Naive B cell (primary cell): ENCODE measurements around the gene TMC3. TPM values are rescaled to one million over a fixed set of nuclear protein-coding genes. Genes with fewer than 3 reads are reported as not detected.
"Not testable (repeated sequence)": the region's sequence is repeated elsewhere in the genome, so short reads cannot be mapped to it uniquely, and the experiment has no call there.

Experiments
- ATAC-seq, 2 donors: fragments of 150-1000 bp; cut with Tn5 transposase; 2 replicates each; pipeline ENCODE4 v1.10.0; 2021; ENCODE audit warnings: low read depth in 2 of 2, mild to moderate bottlenecking in 2 of 2, moderate library complexity in 2 of 2
- DNase-seq: peaks from one replicate; pipeline ENCODE4 v3.0.0; 2022
- H3K27ac Mint-ChIP-seq, 6 donors: one replicate each; pipeline ENCODE4 v1.8.0; 2020 to 2022; ENCODE audit warnings: mild to moderate bottlenecking in 6 of 6, mixed read lengths in 6 of 6, moderate library complexity in 5 of 6, inconsistent platforms in 2 of 6
- H3K27me3 Mint-ChIP-seq, 3 donors: one replicate each; pipeline ENCODE4 v1.8.0; 2021 to 2022; ENCODE audit warnings: mixed read lengths in 3 of 3, mild to moderate bottlenecking in 1 of 3
- H3K36me3 Mint-ChIP-seq, 2 donors: one replicate each; pipeline ENCODE4 v1.8.0; 2020 to 2022; ENCODE audit warnings: mixed read lengths in 2 of 2, inconsistent platforms in 1 of 2, mild to moderate bottlenecking in 1 of 2
- H3K4me1 Mint-ChIP-seq, 3 donors: one replicate each; pipeline ENCODE4 v1.8.0; 2020 to 2022; ENCODE audit warnings: mixed read lengths in 3 of 3, inconsistent platforms in 1 of 3, mild to moderate bottlenecking in 1 of 3, moderate library complexity in 1 of 3
- H3K4me3 Mint-ChIP-seq, 8 donors: one replicate each; pipeline ENCODE4 v1.8.0; 2020 to 2022; ENCODE audit warnings: mild to moderate bottlenecking in 8 of 8, mixed read lengths in 8 of 8, moderate library complexity in 8 of 8, inconsistent platforms in 2 of 8
- H3K9me3 Mint-ChIP-seq, 7 donors: one replicate each; pipeline ENCODE4 v1.8.0; 2020 to 2022; ENCODE audit warnings: mixed read lengths in 7 of 7, mild to moderate bottlenecking in 5 of 7, inconsistent platforms in 2 of 7, moderate library complexity in 1 of 7
- polyA plus RNA-seq, 6 donors: library from polyadenylated mRNA; unstranded; fragments of 300-500 nt; fragmentation: Illumina TruSeq; gene quantifications; one replicate each; pipeline ENCODE4 v1.2.3, GENCODE V29; 2021; ENCODE audit warnings: low read depth in 6 of 6

TMC3 gene
- polyA plus RNA-seq, 6 donors from 2014 or later = not detected

DNA sequence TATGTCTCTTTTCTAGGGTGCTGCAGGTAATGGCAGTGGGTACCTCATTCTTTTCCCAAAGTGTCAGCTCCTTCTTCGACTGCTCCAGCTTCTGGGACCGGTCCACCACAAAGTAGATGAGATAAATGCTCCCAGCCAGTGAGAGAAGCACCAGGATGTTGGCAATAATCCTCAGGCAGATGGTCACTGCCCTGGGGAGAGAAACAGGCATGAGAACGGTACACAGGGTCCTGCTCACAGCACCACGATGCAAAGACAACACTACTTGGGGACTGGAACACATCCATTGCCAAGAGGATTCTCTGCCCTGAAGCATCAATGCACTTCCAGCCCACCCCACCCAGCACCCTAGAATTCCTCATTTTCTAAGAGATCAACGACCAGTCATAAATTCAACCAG is 22.4 kb downstream of the TMC3 start:
- Mint-ChIP-seq H3K9me3 (no peaks in the 10 kb centered on the region), H3K4me1 (no peaks in the 10 kb centered on the region), H3K36me3 (no peaks in the 10 kb centered on the region), H3K27ac (peak overlapping the region in 1 of 6 donors; percentile 37), H3K4me3 (no peak overlapping the region), H3K27me3 (peaks cover 0 to 8% (median 0%) of the 10 kb centered on the region in 3 donors)
- ATAC-seq (no peak), DNase-seq (no peak)

DNA sequence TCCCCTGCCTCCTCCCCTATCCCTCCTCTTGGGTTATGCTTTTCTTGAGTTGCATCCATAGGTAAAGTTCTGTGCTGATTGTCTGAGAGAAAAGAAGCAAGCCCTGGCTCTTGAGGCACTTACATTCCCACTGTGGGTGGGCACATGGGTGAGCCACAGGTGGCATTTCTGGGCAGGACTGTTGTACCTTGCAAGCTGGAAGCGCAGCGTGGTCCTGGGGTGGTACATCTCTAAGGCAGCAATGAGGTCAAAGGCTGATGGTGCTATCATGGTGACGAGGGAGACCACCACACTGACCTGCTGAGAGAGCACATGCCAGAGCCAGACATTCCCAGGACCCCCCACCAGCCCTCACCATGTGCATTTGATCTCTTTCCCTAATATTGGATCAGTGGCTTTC is 24.7 kb downstream of the TMC3 start:
- peaks cover 0 to 8% (median 4%) of the 10 kb centered on the region in 3 donors for H3K27me3 Mint-ChIP-seq
- peaks cover 0 to 2% (median 0%) of the 10 kb centered on the region in 7 donors for H3K9me3 Mint-ChIP-seq
- peaks cover 0 to 4% (median 4%) of the 10 kb centered on the region in 3 donors for H3K4me1 Mint-ChIP-seq
- H3K4me3 Mint-ChIP-seq = peak overlapping the region in 1 of 8 donors; percentile 33
- ATAC-seq (no peak), DNase-seq (no peak)
- no peaks in the 10 kb centered on the region for H3K36me3 Mint-ChIP-seq
- peak overlapping the region in 1 of 6 donors; percentile 53 for H3K27ac Mint-ChIP-seq

DNA sequence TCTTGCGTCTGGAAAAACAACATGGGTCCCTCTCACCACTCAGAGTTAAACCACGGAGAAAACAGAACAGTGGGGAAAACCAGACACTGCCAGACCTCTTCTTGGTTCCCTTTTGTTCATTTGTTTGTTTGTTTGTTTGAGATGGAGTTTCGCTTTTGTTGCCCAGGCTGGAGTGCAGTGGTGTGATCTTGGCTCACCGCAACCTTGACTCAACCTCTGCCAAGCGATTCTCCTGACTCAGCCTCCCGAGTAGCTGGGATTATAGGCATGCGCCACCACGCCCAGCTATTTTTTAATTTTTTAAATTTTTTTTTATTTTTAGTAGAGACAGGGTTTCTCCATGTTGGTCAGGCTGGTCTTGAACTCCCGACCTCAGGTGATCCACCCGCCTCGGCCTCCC is 25.3 kb downstream of the TMC3 start:
- ATAC-seq, H3K36me3 Mint-ChIP-seq, H3K4me1 Mint-ChIP-seq, H3K4me3 Mint-ChIP-seq, H3K27me3 Mint-ChIP-seq, H3K9me3 Mint-ChIP-seq, DNase-seq: not testable (repeated sequence)
- peak overlapping the region in 1 of 6 donors; percentile 29 for H3K27ac Mint-ChIP-seq

DNA sequence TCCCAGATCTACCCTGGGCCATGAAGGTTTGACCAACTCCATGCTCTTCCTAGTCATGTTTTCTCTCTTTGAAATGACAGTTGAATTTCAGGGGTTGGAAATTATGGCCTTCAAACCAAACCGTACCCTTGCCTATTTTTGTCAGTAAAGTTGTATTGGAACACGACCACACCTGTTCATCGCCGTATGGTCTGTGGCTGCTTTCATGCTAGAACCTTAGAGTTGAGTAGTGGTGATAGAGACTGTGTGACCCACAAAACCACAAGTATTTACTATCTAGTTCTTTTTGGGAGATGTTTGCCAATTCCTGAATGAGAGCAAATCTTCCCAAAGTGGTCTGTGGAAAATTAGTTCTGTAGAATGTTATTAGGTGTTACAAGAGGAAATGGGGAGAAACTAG is 26.1 kb downstream of the TMC3 start:
- DNase-seq = no peak
- ATAC-seq = no peak
- peaks cover 0 to 2% (median 0%) of the 10 kb centered on the region in 7 donors for H3K9me3 Mint-ChIP-seq
- peaks cover 0 to 4% (median 4%) of the 10 kb centered on the region in 3 donors for H3K4me1 Mint-ChIP-seq
- H3K27me3 Mint-ChIP-seq = peaks cover 0 to 8% (median 4%) of the 10 kb centered on the region in 3 donors
- H3K36me3 Mint-ChIP-seq = no peaks in the 10 kb centered on the region
- no peak overlapping the region for H3K4me3 Mint-ChIP-seq
- H3K27ac Mint-ChIP-seq = no peak overlapping the region

DNA sequence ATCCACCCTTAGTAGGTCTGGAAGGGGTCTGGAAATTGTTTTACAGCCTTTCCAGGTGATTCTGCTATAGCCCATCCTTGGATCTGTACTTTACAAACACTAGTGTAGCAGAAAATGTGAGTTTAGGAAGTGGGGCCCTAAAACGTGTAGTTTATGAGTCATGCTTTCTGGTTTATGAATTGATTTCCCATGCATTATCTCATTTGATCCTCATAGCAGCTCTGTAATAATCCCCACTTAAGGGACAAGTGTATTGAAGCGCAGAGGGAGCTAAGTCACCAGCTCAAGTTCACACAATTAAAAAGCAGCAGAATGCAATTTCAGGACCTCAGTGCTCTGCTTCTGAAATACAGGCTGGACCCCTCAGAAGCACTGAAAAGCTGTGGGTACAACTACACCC is 27.4 kb downstream of the TMC3 start:
- ATAC-seq (no peak), DNase-seq (no peak)
- H3K27ac Mint-ChIP-seq = peak overlapping the region in 1 of 6 donors; percentile 15
- peaks cover 0 to 4% (median 4%) of the 10 kb centered on the region in 3 donors for H3K4me1 Mint-ChIP-seq
- H3K4me3 Mint-ChIP-seq = no peak overlapping the region
- no peaks in the 10 kb centered on the region for H3K36me3 Mint-ChIP-seq
- peaks cover 0 to 2% (median 0%) of the 10 kb centered on the region in 7 donors for H3K9me3 Mint-ChIP-seq
- H3K27me3 Mint-ChIP-seq = peaks cover 0 to 8% (median 4%) of the 10 kb centered on the region in 3 donors

DNA sequence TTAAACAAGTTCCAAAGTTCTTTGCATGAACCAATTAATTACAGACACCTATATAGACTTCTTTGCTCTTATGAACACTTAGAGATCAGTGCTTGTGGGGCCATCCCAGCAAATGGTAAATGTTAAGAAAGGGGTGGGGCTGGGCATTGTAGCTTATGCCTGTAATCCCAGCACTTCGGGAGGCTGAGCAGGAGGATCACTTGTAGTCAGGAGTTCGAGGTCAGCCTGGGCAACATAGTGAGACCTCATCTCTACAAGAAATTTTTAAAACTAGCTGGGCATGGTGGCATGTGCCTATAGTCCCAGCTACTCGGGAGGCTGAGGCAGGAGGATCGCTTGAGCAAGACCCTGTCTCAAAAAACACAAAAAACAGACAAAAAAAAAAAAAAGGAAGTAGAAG is 30.6 kb downstream of the TMC3 start:
- ATAC-seq = no peak
- Mint-ChIP-seq H3K27me3 (peaks cover 0 to 6% (median 4%) of the 10 kb centered on the region in 3 donors), H3K27ac (no peak overlapping the region), H3K36me3 (no peaks in the 10 kb centered on the region), H3K4me1 (peaks cover 0 to 4% (median 4%) of the 10 kb centered on the region in 3 donors), H3K4me3 (no peak overlapping the region), H3K9me3 (peaks cover 0 to 2% (median 0%) of the 10 kb centered on the region in 7 donors)
- no peak for DNase-seq

GRCh38 chr15:81341351-81341750 is 32.7 kb downstream of the TMC3 start:
- DNase-seq (no peak), ATAC-seq (no peak)
- no peak overlapping the region for H3K4me3 Mint-ChIP-seq
- H3K27ac Mint-ChIP-seq = no peak overlapping the region
- H3K27me3 Mint-ChIP-seq = peaks cover 0 to 6% (median 4%) of the 10 kb centered on the region in 3 donors
- H3K4me1 Mint-ChIP-seq = peaks cover 0 to 8% (median 7%) of the 10 kb centered on the region in 3 donors
- peaks cover 0 to 2% (median 0%) of the 10 kb centered on the region in 7 donors for H3K9me3 Mint-ChIP-seq
- no peaks in the 10 kb centered on the region for H3K36me3 Mint-ChIP-seq

DNA sequence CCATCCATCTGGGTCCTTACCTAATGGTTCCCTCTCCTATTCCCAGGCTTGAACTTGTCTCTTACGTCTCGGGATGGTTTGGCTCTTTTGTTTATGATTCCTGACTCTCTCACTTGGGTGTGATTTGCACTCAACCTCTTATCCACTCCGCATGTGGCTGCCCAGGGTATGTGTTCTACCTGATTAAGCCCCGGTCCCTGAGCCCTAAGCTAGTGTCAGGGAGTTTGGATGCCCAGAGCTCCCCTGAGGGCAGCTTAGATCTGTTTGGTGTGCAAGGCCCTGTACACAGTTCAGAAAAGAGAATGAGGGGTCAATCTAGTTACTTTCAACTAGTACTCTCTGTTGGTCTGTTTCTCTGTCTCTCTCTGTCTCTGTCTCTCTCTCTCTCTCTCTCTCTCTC is 34.2 kb downstream of the TMC3 start:
- H3K4me3 Mint-ChIP-seq = no peak overlapping the region

DNA sequence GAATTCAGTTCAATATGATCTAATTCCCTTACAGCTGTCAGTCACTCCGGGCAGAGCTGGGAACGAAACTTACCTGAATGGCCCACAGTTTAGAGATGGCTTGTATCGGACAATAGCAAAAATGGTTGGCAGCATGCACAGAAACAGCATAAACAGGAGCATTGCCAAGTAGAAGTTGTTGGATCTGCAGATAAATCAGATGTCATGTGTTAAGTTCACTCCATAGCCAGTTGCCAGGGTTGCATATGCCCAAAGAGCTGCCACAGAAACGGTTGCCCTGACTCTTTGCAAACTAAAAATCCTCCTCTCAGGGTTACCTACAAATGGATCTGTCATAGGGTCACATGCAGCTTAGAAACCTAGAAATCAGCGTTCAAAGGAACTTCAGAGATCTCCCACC is 34.7 kb downstream of the TMC3 start:
- Mint-ChIP-seq H3K36me3 (no peaks in the 10 kb centered on the region), H3K4me3 (no peak overlapping the region), H3K9me3 (no peaks in the 10 kb centered on the region), H3K27me3 (peaks cover 0 to 6% (median 0%) of the 10 kb centered on the region in 3 donors), H3K27ac (peak overlapping the region in 1 of 6 donors; percentile 38), H3K4me1 (peaks cover 0 to 6% (median 5%) of the 10 kb centered on the region in 3 donors)
- DNase-seq (no peak), ATAC-seq (no peak)

More for the DNA sequence above, 34.2 kb downstream of the TMC3 start:
- H3K36me3 Mint-ChIP-seq = no peaks in the 10 kb centered on the region
- H3K9me3 Mint-ChIP-seq = peaks cover 0 to 2% (median 0%) of the 10 kb centered on the region in 7 donors
- peaks cover 0 to 6% (median 5%) of the 10 kb centered on the region in 3 donors for H3K4me1 Mint-ChIP-seq
- peak overlapping the region in 2 of 6 donors; percentile 24 to 38 for H3K27ac Mint-ChIP-seq
- ATAC-seq = no peak
- H3K27me3 Mint-ChIP-seq = peaks cover 0 to 6% (median 0%) of the 10 kb centered on the region in 3 donors
- DNase-seq = no peak

- Mint-ChIP-seq H3K9me3 (no peaks in the 10 kb centered on the region), H3K27ac (peak overlapping the region in 2 of 6 donors; percentile 9 to 34), H3K4me1 (peaks cover 5 to 8% (median 6%) of the 10 kb centered on the region in 3 donors), H3K27me3 (peaks cover 0 to 6% (median 0%) of the 10 kb centered on the region in 3 donors), H3K4me3 (no peak overlapping the region), H3K36me3 (no peaks in the 10 kb centered on the region)
- DNase-seq (no peak), ATAC-seq (no peak)
These were observed 35.6 kb downstream of the TMC3 start for GRCh38 chr15:81338170-81339007.

GRCh38 chr15:81337713-81338157 is 36.3 kb downstream of the TMC3 start:
- peaks cover 0 to 6% (median 0%) of the 10 kb centered on the region in 3 donors for H3K27me3 Mint-ChIP-seq
- ATAC-seq = no peak
- no peaks in the 10 kb centered on the region for H3K9me3 Mint-ChIP-seq
- H3K27ac Mint-ChIP-seq = peak overlapping the region in 1 of 6 donors; percentile 34
- no peak overlapping the region for H3K4me3 Mint-ChIP-seq
- DNase-seq = no peak
- peaks cover 5 to 12% (median 6%) of the 10 kb centered on the region in 3 donors for H3K4me1 Mint-ChIP-seq
- no peaks in the 10 kb centered on the region for H3K36me3 Mint-ChIP-seq

- ATAC-seq = no peak
These were observed 36.8 kb downstream of the TMC3 start for GRCh38 chr15:81337241-81337640.

GRCh38 chr15:81336568-81336967 is 37.4 kb downstream of the TMC3 start:
- peak overlapping the region in 1 of 6 donors; percentile 74 for H3K27ac Mint-ChIP-seq
- ATAC-seq = peak; percentile 70 to 73
- peak; percentile 47 for DNase-seq
- H3K4me3 Mint-ChIP-seq = no peak overlapping the region
- peaks cover 0 to 6% (median 0%) of the 10 kb centered on the region in 3 donors for H3K27me3 Mint-ChIP-seq
- peaks cover 5 to 17% (median 6%) of the 10 kb centered on the region in 3 donors for H3K4me1 Mint-ChIP-seq
- H3K36me3 Mint-ChIP-seq = no peaks in the 10 kb centered on the region
- H3K9me3 Mint-ChIP-seq = no peaks in the 10 kb centered on the region

More at GRCh38 chr15:81337241-81337640, 36.8 kb downstream of the TMC3 start:
- H3K4me3 Mint-ChIP-seq = no peak overlapping the region
- peak overlapping the region in 2 of 6 donors; percentile 65 to 74 for H3K27ac Mint-ChIP-seq
- peaks cover 0 to 6% (median 0%) of the 10 kb centered on the region in 3 donors for H3K27me3 Mint-ChIP-seq
- H3K36me3 Mint-ChIP-seq = no peaks in the 10 kb centered on the region
- no peaks in the 10 kb centered on the region for H3K9me3 Mint-ChIP-seq
- DNase-seq = no peak
- H3K4me1 Mint-ChIP-seq = peaks cover 5 to 12% (median 6%) of the 10 kb centered on the region in 3 donors
